Thyroid gland (tissue), 4 donors: ENCODE data around the gene DPYSL4. TPM values are rescaled to one million over a fixed set of nuclear protein-coding genes. Genes with fewer than 3 reads are reported as not detected.

Experiments used
- DNase-seq, 2 donors: peaks; one replicate each; pipeline ENCODE4 v3.0.0-alpha.2; 2019
- H3K27ac ChIP-seq, 3 donors: fragments of 200-600 bp; sonication (generic); 1 replicate in 2 of 3; 2 replicates in 1 of 3; pipeline ENCODE4 v1.5.1; 2016 to 2019; ENCODE audit warnings: mild to moderate bottlenecking in 1 of 3, moderate library complexity in 1 of 3
- H3K27me3 ChIP-seq: fragments of 200-600 bp; sonication (generic); one replicate; pipeline ENCODE4 v1.5.1; 2019
- H3K36me3 ChIP-seq, 2 donors: fragments of 200-600 bp; sonication (generic); one replicate each; pipeline ENCODE4 v1.5.1; 2016 to 2019
- H3K4me1 ChIP-seq, 2 donors: fragments of 200-600 bp; sonication (generic); one replicate each; pipeline ENCODE4 v1.5.1; 2017 to 2019
- H3K4me3 ChIP-seq, 3 donors: fragments of 200-600 bp; sonication (generic); replicated peaks in 1 of 3; 1 replicate in 2 of 3; 2 replicates in 1 of 3; pipeline ENCODE4 v1.5.1; 2016; ENCODE audit warnings: mild to moderate bottlenecking in 1 of 3
- H3K9me3 ChIP-seq: fragments of 200-600 bp; sonication (generic); one replicate; pipeline ENCODE4 v1.5.1; 2017
- CTCF ChIP-seq, 6 experiments: fragments of 200-600 bp in 3 of 6; fragments of 450-650 bp in 3 of 6; sonication (generic) in 3 of 6; IDR thresholded peaks; one replicate each; pipeline ENCODE4 v1.5.1; 2016 to 2019; ENCODE audit warnings: antibody characterized with exemption in 6 of 6, mild to moderate bottlenecking in 2 of 6, inconsistent platforms in 1 of 6, moderate library complexity in 1 of 6
- POLR2A ChIP-seq, 2 donors: fragments of 450-650 bp; IDR thresholded peaks; one replicate each; pipeline ENCODE4 v1.6.1; 2017; ENCODE audit warnings: antibody characterized with exemption in 2 of 2, mild to moderate bottlenecking in 2 of 2, moderate library complexity in 1 of 2
- WGBS, 2 donors: methylation state at CpG; one replicate each; pipeline ENCODE4 v1.1.5; 2017; 5-methylcytosine and 5-hydroxymethylcytosine counted together
- intact Hi-C: fragments of 100-400 bp; cut with DNase I; formaldehyde crosslinking; loops from one replicate; pipeline ENCODE4 v1.15.1; 2023
- total RNA-seq, 4 donors: library from RNA; depleted of rRNA; stranded (reverse); fragments of >200 nt; gene quantifications; one replicate each; pipeline ENCODE4 v1.2.3, GENCODE V29; 2016

DPYSL4 gene
- total RNA-seq, 4 donors from 2014 or later = 0.54 to 1.5 (median 0.81) TPM

GRCh38 chr10:132178046-132178445, 8.7 kb upstream of the DPYSL4 start:
- H3K4me1 ChIP-seq = peaks cover 0 to 6% of the 10 kb centered on the region in 2 donors
- H3K27ac ChIP-seq = no peak overlapping the region
- H3K4me3 ChIP-seq = no peak overlapping the region
- H3K36me3 ChIP-seq = no peaks in the 10 kb centered on the region
- intact Hi-C loops = no loop called here
- WGBS, 2 donors = 74 to 80% methylated on average over 6 of the region's 6 CpGs
- DNase-seq = no peak
- H3K27me3 ChIP-seq = no peaks in the 10 kb centered on the region
- TF ChIP-seq CTCF (IDR thresholded peaks at IDR 0.05) (no peak), POLR2A (IDR thresholded peaks at IDR 0.05) (no peak)
- H3K9me3 ChIP-seq = no peaks in the 10 kb centered on the region

GRCh38 chr10:132178672-132179545, 7.8 kb upstream of the DPYSL4 start:
- Histone ChIP-seq H3K4me1 (peaks cover 0 to 6% of the 10 kb centered on the region in 2 donors), H3K27ac (no peak overlapping the region), H3K27me3 (no peaks in the 10 kb centered on the region), H3K4me3 (no peak overlapping the region), H3K36me3 (no peaks in the 10 kb centered on the region), H3K9me3 (no peaks in the 10 kb centered on the region)
- no peak for TF ChIP-seq POLR2A (IDR thresholded peaks at IDR 0.05)
- TF ChIP-seq CTCF (IDR thresholded peaks at IDR 0.05) = no peak
- DNase-seq = no peak
- WGBS, 2 donors = 77 to 80% methylated on average over 22 to 23 of the region's 23 CpGs
- intact Hi-C loops = no loop called here

GRCh38 chr10:132179551-132180392, 7.0 kb upstream of the DPYSL4 start:
- intact Hi-C loops = no loop called here
- Histone ChIP-seq H3K27ac (no peak overlapping the region), H3K27me3 (no peaks in the 10 kb centered on the region), H3K4me3 (no peak overlapping the region), H3K4me1 (peaks cover 0 to 6% of the 10 kb centered on the region in 2 donors), H3K9me3 (no peaks in the 10 kb centered on the region), H3K36me3 (no peaks in the 10 kb centered on the region)
- no peak for TF ChIP-seq POLR2A (IDR thresholded peaks at IDR 0.05)
- TF ChIP-seq CTCF (IDR thresholded peaks at IDR 0.05) = no peak
- DNase-seq = no peak
- 55 to 83% methylated on average over 5 to 7 of the region's 16 CpGs for WGBS, 2 donors

- DNase-seq = no peak
- TF ChIP-seq POLR2A (IDR thresholded peaks at IDR 0.05) = no peak
- no peak for TF ChIP-seq CTCF (IDR thresholded peaks at IDR 0.05)
- Histone ChIP-seq H3K9me3 (no peaks in the 10 kb centered on the region), H3K27me3 (peaks cover 5% of the 10 kb centered on the region), H3K4me1 (peaks cover 2 to 11% of the 10 kb centered on the region in 2 donors), H3K4me3 (no peak overlapping the region), H3K27ac (no peak overlapping the region), H3K36me3 (no peaks in the 10 kb centered on the region)
- 50 to 52% methylated on average over 14 of the region's 14 CpGs for WGBS, 2 donors
- intact Hi-C loops = no loop called here
Observed at GRCh38 chr10:132180736-132181135, 6.0 kb upstream of the DPYSL4 start.
